ENCODE measurements around the gene PXDN. TPM values are rescaled to one million over a fixed set of nuclear protein-coding genes. Genes with fewer than 3 reads are reported as not detected.

The PXDN gene
- total and polyA plus RNA-seq, 10 of the 15 experiments (the other 5 are each of a cell fraction or from before 2014, with no cell fraction given), result 0.12 to 0.69 (median 0.23) TPM; not detected in 5

- TF ChIP-seq CHD1 (IDR thresholded peaks at IDR 0.05; ENCODE audit: low read depth, low read length), result no peak
- TF ChIP-seq ZNF384 (IDR thresholded peaks at IDR 0.05; ENCODE audit: borderline replicate concordance, low read depth, low read length), result no peak
- no peak for TF ChIP-seq SREBF2 (IDR thresholded peaks at IDR 0.05; ENCODE audit: low read length)
- TF ChIP-seq FOXM1 (IDR thresholded peaks at IDR 0.05; ENCODE audit: low read depth, low read length), result no peak
- no peak for TF ChIP-seq RAD51 (IDR thresholded peaks at IDR 0.05)
- no peak for TF ChIP-seq CREB1 (IDR thresholded peaks at IDR 0.05; ENCODE audit: low read depth)
- TF ChIP-seq ASH2L (IDR thresholded peaks at IDR 0.05; ENCODE audit: borderline replicate concordance, low read depth), result no peak
- TF ChIP-seq, protein P1, sequence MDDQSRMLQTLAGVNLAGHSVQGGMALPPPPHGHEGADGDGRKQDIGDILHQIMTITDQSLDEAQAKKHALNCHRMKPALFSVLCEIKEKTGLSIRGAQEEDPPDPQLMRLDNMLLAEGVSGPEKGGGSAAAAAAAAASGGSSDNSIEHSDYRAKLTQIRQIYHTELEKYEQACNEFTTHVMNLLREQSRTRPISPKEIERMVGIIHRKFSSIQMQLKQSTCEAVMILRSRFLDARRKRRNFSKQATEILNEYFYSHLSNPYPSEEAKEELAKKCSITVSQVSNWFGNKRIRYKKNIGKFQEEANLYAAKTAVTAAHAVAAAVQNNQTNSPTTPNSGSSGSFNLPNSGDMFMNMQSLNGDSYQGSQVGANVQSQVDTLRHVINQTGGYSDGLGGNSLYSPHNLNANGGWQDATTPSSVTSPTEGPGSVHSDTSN (IDR thresholded peaks at IDR 0.05; ENCODE audit: insufficient replicate concordance, low read depth, low read length), result no peak
Observed at GRCh38 chr2:1664698-1665097, 79.6 kb downstream of the PXDN start (continued).

DNA sequence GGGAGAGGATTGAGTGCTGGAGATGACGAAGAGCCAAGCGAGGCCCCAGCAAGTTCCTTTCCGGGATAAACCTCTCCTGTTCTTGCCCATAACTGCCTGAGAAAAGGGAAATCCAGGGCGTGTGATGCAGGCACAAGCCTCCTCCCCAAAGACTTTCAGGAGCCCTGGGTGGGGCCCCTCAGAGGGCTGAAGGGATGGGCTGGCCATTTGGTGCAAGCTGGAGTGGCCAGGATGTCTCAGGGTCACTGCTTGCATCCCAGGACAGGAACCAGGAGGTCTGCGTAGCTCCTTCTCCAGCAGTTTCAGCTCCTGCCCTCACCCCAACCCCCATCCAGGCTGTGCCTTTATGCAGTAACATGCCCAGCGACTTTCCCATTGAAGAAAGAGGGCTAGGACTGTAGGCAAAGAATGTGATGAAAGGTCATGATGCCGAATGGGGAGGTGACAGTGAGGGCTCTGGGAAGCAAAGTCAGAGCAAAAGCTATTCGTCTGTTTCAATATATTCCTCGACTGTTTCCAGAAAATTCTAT, 80.2 kb downstream of the PXDN start:
- ChIA-PET CTCF (no interaction called here), RAD21 (ENCODE audit: unreplicated experiment) (no interaction called here), SMC1A (ENCODE audit: uncharacterized antibody, unreplicated experiment) (no interaction called here), POLR2A (no interaction called here)
- DNase-seq (ENCODE audit: low read depth, low spot score), result no peak
- no peaks in the 10 kb centered on the region for H3K4me1 ChIP-seq (ENCODE audit: control insufficient read depth, insufficient read depth, low read length)
- no peak overlapping the region for H3K9ac ChIP-seq (ENCODE audit: control insufficient read depth, insufficient read depth, low read length)
- H3K9me3 ChIP-seq (replicated peaks; ENCODE audit: control insufficient read depth, insufficient read depth, low read length), result no peaks in the 10 kb centered on the region
- TF ChIP-seq NKRF (conservative IDR thresholded peaks at IDR 0.05), result no peak
- TF ChIP-seq SUZ12 (IDR thresholded peaks at IDR 0.05; ENCODE audit: unreplicated experiment), result no peak
- intact Hi-C loops (cut with micrococcal nuclease; ENCODE audit: unreplicated experiment), result no loop called here
- H3K36me3 ChIP-seq (ENCODE audit: control insufficient read depth in 2 of 2, insufficient read depth in 2 of 2, low read length in 1 of 2), result no peaks in the 10 kb centered on the region
- no TSS peak for BruUV-seq (replicated peaks)
- no peaks in the 10 kb centered on the region for H4K20me1 ChIP-seq (ENCODE audit: control insufficient read depth, insufficient read depth)
- H3K27ac ChIP-seq (ENCODE audit: control insufficient read depth, insufficient read depth), result no peak overlapping the region
- no peaks in the 10 kb centered on the region for H3K27me3 ChIP-seq (replicated peaks in 1 of 2; ENCODE audit: control insufficient read depth in 2 of 2, insufficient read depth in 2 of 2, low read length in 1 of 2)
- H3K79me2 ChIP-seq (ENCODE audit: control insufficient read depth, insufficient read depth, low read length), result no peaks in the 10 kb centered on the region
- H3K4me2 ChIP-seq (ENCODE audit: control insufficient read depth, insufficient read depth), result no peak overlapping the region
- no peak overlapping the region for H2AFZ ChIP-seq (ENCODE audit: control insufficient read depth, low read depth, low read length)
- H3K4me3 ChIP-seq, result no peak overlapping the region
- 54% methylated on average over 9 of the region's 9 CpGs for WGBS (ENCODE audit: insufficient coverage, insufficient replicate concordance, low lambda C conversion rate, missing lambda C conversion rate)
- in situ Hi-C loops (cut with MboI), result no loop called here
- no peak for FAIRE-seq
- ATAC-seq, result no peak

All from GM12878 (cell line).